HL-60 (cell line): ENCODE data around the gene YY1.

Experiments
- GABPA ChIP-seq: IDR thresholded peaks from 2 replicates; pipeline ENCODE4 v1.6.1; 2012; ENCODE audit warnings: low read depth
- POLR2AphosphoS5 ChIP-seq: IDR thresholded peaks from 2 replicates; pipeline ENCODE4 v1.6.1; 2012; ENCODE audit warnings: low read depth
- SPI1 ChIP-seq: IDR thresholded peaks from 2 replicates; pipeline ENCODE4 v1.6.1; 2012; ENCODE audit warnings: low read depth, mild to moderate bottlenecking, borderline replicate concordance
- TF ChIP-seq, protein P1 (sequence below): IDR thresholded peaks from one replicate; pipeline ENCODE4 v1.5.1; 2011; ENCODE audit warnings: low read length, control low read depth, inconsistent platforms; ENCODE audit not compliant: insufficient read depth

DNA sequence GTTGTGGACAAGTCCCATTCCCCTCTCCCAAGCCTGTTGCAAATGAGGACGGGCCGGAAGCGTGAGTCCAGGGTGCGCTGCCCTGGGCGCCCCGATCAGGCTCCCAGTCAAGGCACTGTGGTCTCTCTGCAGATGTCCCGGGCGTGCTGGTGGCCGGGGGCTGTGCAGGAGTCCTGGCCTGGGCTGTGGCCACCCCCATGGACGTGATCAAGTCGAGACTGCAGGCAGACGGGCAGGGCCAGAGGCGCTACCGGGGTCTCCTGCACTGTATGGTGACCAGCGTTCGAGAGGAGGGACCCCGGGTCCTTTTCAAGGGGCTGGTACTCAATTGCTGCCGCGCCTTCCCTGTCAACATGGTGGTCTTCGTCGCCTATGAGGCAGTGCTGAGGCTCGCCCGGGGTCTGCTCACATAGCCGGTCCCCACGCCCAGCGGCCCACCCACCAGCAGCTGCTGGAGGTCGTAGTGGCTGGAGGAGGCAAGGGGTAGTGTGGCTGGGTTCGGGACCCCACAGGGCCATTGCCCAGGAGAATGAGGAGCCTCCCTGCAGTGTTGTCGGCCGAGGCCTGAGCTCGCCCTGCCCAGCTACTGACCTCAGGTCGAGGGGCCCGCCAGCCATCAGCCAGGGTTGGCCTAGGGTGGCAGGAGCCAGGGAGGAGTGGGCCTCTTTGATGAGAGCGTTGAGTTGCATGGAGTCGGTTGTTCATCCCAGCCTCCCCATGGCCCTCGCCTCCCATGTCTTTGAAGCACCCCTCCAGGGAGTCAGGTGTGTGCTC, 90.5 kb downstream of the YY1 start:
- TF ChIP-seq, protein P1, sequence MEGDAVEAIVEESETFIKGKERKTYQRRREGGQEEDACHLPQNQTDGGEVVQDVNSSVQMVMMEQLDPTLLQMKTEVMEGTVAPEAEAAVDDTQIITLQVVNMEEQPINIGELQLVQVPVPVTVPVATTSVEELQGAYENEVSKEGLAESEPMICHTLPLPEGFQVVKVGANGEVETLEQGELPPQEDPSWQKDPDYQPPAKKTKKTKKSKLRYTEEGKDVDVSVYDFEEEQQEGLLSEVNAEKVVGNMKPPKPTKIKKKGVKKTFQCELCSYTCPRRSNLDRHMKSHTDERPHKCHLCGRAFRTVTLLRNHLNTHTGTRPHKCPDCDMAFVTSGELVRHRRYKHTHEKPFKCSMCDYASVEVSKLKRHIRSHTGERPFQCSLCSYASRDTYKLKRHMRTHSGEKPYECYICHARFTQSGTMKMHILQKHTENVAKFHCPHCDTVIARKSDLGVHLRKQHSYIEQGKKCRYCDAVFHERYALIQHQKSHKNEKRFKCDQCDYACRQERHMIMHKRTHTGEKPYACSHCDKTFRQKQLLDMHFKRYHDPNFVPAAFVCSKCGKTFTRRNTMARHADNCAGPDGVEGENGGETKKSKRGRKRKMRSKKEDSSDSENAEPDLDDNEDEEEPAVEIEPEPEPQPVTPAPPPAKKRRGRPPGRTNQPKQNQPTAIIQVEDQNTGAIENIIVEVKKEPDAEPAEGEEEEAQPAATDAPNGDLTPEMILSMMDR, result no peak
- no peak for TF ChIP-seq SPI1
- no peak for TF ChIP-seq GABPA
- TF ChIP-seq POLR2AphosphoS5, result no peak
